Osteoblast (primary cell): ENCODE measurements around the gene PEX12. TPM values are rescaled to one million over a fixed set of nuclear protein-coding genes. Genes with fewer than 3 reads are reported as not detected.

Experiments used
- DNase-seq: peaks from one replicate; pipeline ENCODE4 v3.0.0; 2011; ENCODE audit warnings: low spot score, mixed read lengths; ENCODE audit not compliant: insufficient read length; ENCODE audit errors: missing footprints
- H2AFZ ChIP-seq: 2 replicates; pipeline ENCODE4 v1.6.0; 2011; ENCODE audit warnings: mild to moderate bottlenecking, low read length
- H3K27ac ChIP-seq: 2 replicates; pipeline ENCODE4 v1.5.1; 2011; ENCODE audit warnings: mild to moderate bottlenecking, low read depth, low read length, moderate library complexity
- H3K27me3 ChIP-seq: 2 replicates; pipeline ENCODE4 v1.6.0; 2012; ENCODE audit warnings: mild to moderate bottlenecking, control low read depth, inconsistent platforms, low read length, moderate library complexity; ENCODE audit not compliant: insufficient read depth
- H3K36me3 ChIP-seq: 2 replicates; pipeline ENCODE4 v1.5.1; 2011; ENCODE audit warnings: mild to moderate bottlenecking, low read length, control low read depth, moderate library complexity; ENCODE audit not compliant: insufficient read depth
- H3K4me1 ChIP-seq: 2 replicates; pipeline ENCODE4 v1.5.1; 2011; ENCODE audit warnings: mild to moderate bottlenecking, low read length, control low read depth, moderate library complexity; ENCODE audit not compliant: insufficient read depth
- H3K4me2 ChIP-seq: 2 replicates; pipeline ENCODE4 v1.6.0; 2011; ENCODE audit warnings: mild to moderate bottlenecking, low read length; ENCODE audit not compliant: insufficient read depth
- H3K4me3 ChIP-seq: fragments of 200-600 bp; sonication (generic); 3 replicates; pipeline ENCODE4 v1.5.1; 2012; ENCODE audit warnings: mild to moderate bottlenecking, low read length, inconsistent platforms; ENCODE audit not compliant: insufficient read depth
- H3K79me2 ChIP-seq: 2 replicates; pipeline ENCODE4 v1.6.0; 2012; ENCODE audit warnings: mild to moderate bottlenecking, low read length, control low read depth, inconsistent platforms; ENCODE audit not compliant: insufficient read depth
- H3K9me3 ChIP-seq: 2 replicates; pipeline ENCODE4 v1.5.1; 2011; ENCODE audit warnings: low read depth, low read length, control low read depth
- H4K20me1 ChIP-seq: 2 replicates; pipeline ENCODE4 v1.6.0; 2012; ENCODE audit warnings: mild to moderate bottlenecking, low read length, control low read depth; ENCODE audit not compliant: insufficient read depth
- CTCF ChIP-seq: IDR thresholded peaks from 2 replicates; pipeline ENCODE4 v1.5.1; 2011; ENCODE audit warnings: mild to moderate bottlenecking, low read depth, low read length, moderate library complexity; ENCODE audit errors: extremely low read depth
- total RNA-seq: library from RNA; depleted of rRNA; stranded (reverse); fragments of >200 nt; gene quantifications from 2 replicates; pipeline ENCODE4 v1.2.3, GENCODE V29; 2012

PEX12 gene
- total RNA-seq, 1 donor: 8.0 TPM

- no peak overlapping the region for H3K4me2 ChIP-seq
- H3K4me3 ChIP-seq: no peak overlapping the region
- H3K27me3 ChIP-seq: no peaks in the 10 kb centered on the region
- no peaks in the 10 kb centered on the region for H3K9me3 ChIP-seq
- peaks cover 9% of the 10 kb centered on the region for H4K20me1 ChIP-seq
- H3K79me2 ChIP-seq: peaks cover 71% of the 10 kb centered on the region
- H2AFZ ChIP-seq: no peak overlapping the region
- no peak overlapping the region for H3K27ac ChIP-seq
- H3K4me1 ChIP-seq: no peaks in the 10 kb centered on the region
- H3K36me3 ChIP-seq: peaks cover 67% of the 10 kb centered on the region
- DNase-seq: no peak
- no peak for TF ChIP-seq CTCF
Observed at GRCh38 chr17:35597604-35598003, 19.2 kb upstream of the PEX12 start.

DNA sequence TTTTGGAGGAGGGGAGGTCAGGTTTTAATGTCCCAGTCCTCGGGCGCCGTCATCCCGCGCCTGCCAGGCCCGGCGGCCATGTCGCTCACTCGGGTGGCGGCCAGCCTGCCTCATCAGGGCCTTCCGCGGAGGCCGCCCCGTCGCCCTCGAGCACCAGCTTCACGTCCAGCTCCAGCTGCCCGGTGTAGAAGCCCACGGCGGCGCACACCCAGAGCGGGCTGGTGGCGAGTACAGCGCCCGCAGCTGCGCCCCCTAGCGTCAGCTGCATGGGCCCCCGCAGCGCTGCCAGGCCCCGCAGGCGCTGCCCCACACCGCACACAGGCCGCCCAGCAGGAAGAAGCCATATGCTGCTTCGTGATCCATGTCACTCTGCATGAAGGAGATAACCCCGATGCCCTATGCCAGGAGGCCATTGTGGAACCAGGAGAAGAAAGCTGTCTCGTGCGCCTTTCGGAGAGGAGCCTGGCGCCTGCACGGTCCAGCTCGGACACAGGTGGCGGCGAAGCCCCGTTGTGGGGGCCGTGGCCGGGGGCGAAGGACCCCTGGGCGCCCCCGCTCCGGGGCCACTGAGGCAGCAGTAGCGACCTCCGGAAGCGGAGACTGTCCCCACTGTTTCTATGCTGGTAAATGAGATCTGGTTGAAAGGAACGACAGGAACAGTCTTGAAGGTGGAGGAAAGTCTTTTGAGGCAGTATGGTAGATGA, 18.3 kb upstream of the PEX12 start:
- Histone ChIP-seq H2AFZ (no peak overlapping the region), H3K4me3 (no peak overlapping the region), H3K4me1 (no peaks in the 10 kb centered on the region), H4K20me1 (peaks cover 13% of the 10 kb centered on the region), H3K36me3 (peaks cover 59% of the 10 kb centered on the region), H3K4me2 (no peak overlapping the region), H3K27me3 (no peaks in the 10 kb centered on the region), H3K27ac (no peak overlapping the region), H3K9me3 (no peaks in the 10 kb centered on the region), H3K79me2 (peaks cover 80% of the 10 kb centered on the region)
- DNase-seq: no peak
- TF ChIP-seq CTCF: no peak

- H3K27ac ChIP-seq: no peak overlapping the region
- H3K9me3 ChIP-seq: no peaks in the 10 kb centered on the region
- H3K27me3 ChIP-seq: no peaks in the 10 kb centered on the region
- no peak for DNase-seq
- H3K79me2 ChIP-seq: peaks cover 83% of the 10 kb centered on the region
- no peak overlapping the region for H3K4me2 ChIP-seq
- H2AFZ ChIP-seq: no peak overlapping the region
- H3K36me3 ChIP-seq: peaks cover 58% of the 10 kb centered on the region
- peaks cover 15% of the 10 kb centered on the region for H4K20me1 ChIP-seq
- H3K4me3 ChIP-seq: no peak overlapping the region
- H3K4me1 ChIP-seq: no peaks in the 10 kb centered on the region
- TF ChIP-seq CTCF: no peak
Observed at GRCh38 chr17:35596072-35596471, 17.7 kb upstream of the PEX12 start.

DNA sequence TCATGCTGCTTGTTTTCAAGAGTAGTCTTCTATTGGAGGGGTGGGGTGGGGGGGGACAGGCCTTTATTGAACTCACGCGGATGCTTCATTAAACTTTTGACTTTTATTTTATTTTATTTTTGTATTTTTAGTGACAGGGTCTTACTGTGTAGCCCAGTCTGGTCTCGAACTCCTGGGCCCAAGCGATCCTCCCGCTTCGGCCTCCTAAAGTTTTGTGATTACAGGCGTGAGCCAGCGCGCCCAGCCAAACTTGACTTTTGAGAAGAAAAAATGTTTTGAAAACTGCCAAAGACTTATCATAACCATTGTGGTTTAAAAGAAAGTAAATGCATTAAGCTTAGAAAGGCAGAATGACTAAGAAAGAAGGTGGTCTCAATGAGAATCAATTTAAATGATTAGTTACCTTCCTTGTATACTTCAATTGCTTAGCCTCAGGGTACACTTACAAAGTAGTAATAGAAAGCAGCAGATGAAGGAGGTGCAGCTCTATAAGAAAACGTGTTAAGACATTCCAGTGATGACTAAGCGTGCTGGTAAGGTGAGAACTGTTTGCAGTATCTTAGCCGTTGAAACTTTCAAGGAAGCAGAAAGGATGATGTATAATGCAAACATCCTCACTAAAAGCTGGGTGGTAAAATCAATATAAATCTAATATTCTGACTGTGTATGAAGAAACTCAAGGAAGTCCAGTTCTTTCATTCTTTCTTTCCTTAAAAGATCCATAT, 10.0 kb upstream of the PEX12 start:
- H3K4me1 ChIP-seq: peaks cover 19% of the 10 kb centered on the region
- H2AFZ ChIP-seq: no peak overlapping the region
- peak overlapping the region; percentile 95 for H3K27ac ChIP-seq
- H3K36me3 ChIP-seq: no peaks in the 10 kb centered on the region
- peak; percentile 89 for DNase-seq
- no peaks in the 10 kb centered on the region for H3K9me3 ChIP-seq
- H3K4me3 ChIP-seq: peak overlapping the region; percentile 94
- peaks cover 61% of the 10 kb centered on the region for H3K79me2 ChIP-seq
- no peak for TF ChIP-seq CTCF
- no peaks in the 10 kb centered on the region for H3K27me3 ChIP-seq
- peak overlapping the region; percentile 74 for H3K4me2 ChIP-seq
- H4K20me1 ChIP-seq: peaks cover 22% of the 10 kb centered on the region
